ENCODE data around the gene GFI1B. TPM values are rescaled to one million over a fixed set of nuclear protein-coding genes. Genes with fewer than 3 reads are reported as not detected.

The GFI1B gene
- total and polyA plus RNA-seq, 2 of the 4 experiments (the other 2 are of a cell fraction): 0.02 TPM; not detected in 1

DNA sequence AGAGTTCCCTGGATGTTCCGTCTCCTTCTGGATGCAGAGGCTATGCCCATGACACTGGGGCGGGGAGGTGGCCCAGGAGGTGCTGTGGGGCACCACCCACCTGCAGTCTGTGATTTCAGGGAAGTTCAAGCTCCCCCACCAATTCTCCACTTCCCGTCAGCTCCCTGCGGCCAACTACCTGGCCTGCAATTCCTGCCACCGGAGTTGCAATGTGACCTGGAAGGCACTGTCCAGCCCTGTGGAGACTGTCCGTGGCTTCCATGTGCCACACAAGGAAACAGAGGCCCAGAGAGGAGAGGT is 16.6 kb downstream of the GFI1B start:
- Histone ChIP-seq H3K14ac (replicated peaks; ENCODE audit: low read depth, low read length) (no peak overlapping the region), H3K9me3 (ENCODE audit: control insufficient read depth, insufficient read depth, low read length) (no peaks in the 10 kb centered on the region), H3K27ac (ENCODE audit: insufficient read depth, low read length) (no peak overlapping the region), H3K18ac (ENCODE audit: low read depth, low read length) (no peak overlapping the region), H3K23ac (ENCODE audit: low read depth, low read length) (no peak overlapping the region), H3K9me1 (ENCODE audit: insufficient read depth, low read length) (no peaks in the 10 kb centered on the region), H2BK5ac (ENCODE audit: low read depth, low read length, poor library complexity, severe bottlenecking) (no peak overlapping the region), H3K4ac (ENCODE audit: low read depth, low read length) (no peak overlapping the region), H4K5ac (ENCODE audit: low read depth, low read length) (no peak overlapping the region), H2BK20ac (ENCODE audit: low read depth, low read length) (no peak overlapping the region), H2BK120ac (ENCODE audit: low read depth, low read length) (no peak overlapping the region), H4K91ac (ENCODE audit: insufficient read depth, low read depth, low read length) (no peak overlapping the region), H3K9ac (ENCODE audit: low read depth, low read length) (no peak overlapping the region), H3K36me3 (ENCODE audit: control insufficient read depth, insufficient read depth, low read length) (no peaks in the 10 kb centered on the region), H3K4me1 (ENCODE audit: control insufficient read depth, insufficient read depth, low read length) (no peaks in the 10 kb centered on the region), H3K4me2 (ENCODE audit: low read depth, low read length) (no peak overlapping the region), H3K27me3 (ENCODE audit: control insufficient read depth, insufficient read depth, low read length) (peaks cover 63% of the 10 kb centered on the region), H3K56ac (ENCODE audit: extremely low read depth, insufficient read depth, low read length) (no peak overlapping the region), H4K8ac (ENCODE audit: low read depth in 2 of 2, low read length in 2 of 2) (no peak overlapping the region), H3K4me3 (ENCODE audit: insufficient read depth, low read depth, low read length) (no peak overlapping the region), H4K20me1 (ENCODE audit: insufficient read depth, low read length) (no peaks in the 10 kb centered on the region; the same call in 1 of the 2 replicates), H2BK15ac (ENCODE audit: low read depth, low read length) (no peak overlapping the region), H2AK5ac (ENCODE audit: low read depth, low read length) (no peak overlapping the region), H2AFZ (replicated peaks; ENCODE audit: low read length, poor library complexity) (no peak overlapping the region), H3K79me1 (ENCODE audit: low read depth in 1 of 2, low read length in 2 of 2) (no peaks in the 10 kb centered on the region), H2AK9ac (replicated peaks; ENCODE audit: low read depth, low read length, poor library complexity) (no peak overlapping the region)
- no TSS peak for BruUV-seq (replicated peaks)
- ATAC-seq (ENCODE audit: low read depth): no peak
- TF ChIP-seq NFE2L2 (IDR thresholded peaks at IDR 0.05; ENCODE audit: low read depth, low read length): no peak
- TF ChIP-seq, protein P1, sequence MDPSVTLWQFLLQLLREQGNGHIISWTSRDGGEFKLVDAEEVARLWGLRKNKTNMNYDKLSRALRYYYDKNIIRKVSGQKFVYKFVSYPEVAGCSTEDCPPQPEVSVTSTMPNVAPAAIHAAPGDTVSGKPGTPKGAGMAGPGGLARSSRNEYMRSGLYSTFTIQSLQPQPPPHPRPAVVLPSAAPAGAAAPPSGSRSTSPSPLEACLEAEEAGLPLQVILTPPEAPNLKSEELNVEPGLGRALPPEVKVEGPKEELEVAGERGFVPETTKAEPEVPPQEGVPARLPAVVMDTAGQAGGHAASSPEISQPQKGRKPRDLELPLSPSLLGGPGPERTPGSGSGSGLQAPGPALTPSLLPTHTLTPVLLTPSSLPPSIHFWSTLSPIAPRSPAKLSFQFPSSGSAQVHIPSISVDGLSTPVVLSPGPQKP (IDR thresholded peaks at IDR 0.05; ENCODE audit: borderline replicate concordance, low read depth, low read length): no peak
- TF ChIP-seq FOS (IDR thresholded peaks at IDR 0.05; ENCODE audit: low read depth, low read length): no peak
- no peak for TF ChIP-seq MAZ (IDR thresholded peaks at IDR 0.05; ENCODE audit: borderline replicate concordance, low read depth, low read length)
- TF ChIP-seq, protein P2, sequence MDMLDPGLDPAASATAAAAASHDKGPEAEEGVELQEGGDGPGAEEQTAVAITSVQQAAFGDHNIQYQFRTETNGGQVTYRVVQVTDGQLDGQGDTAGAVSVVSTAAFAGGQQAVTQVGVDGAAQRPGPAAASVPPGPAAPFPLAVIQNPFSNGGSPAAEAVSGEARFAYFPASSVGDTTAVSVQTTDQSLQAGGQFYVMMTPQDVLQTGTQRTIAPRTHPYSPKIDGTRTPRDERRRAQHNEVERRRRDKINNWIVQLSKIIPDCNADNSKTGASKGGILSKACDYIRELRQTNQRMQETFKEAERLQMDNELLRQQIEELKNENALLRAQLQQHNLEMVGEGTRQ (IDR thresholded peaks at IDR 0.05; ENCODE audit: low read depth, low read length): no peak
- no peak for TF ChIP-seq RCOR1 (IDR thresholded peaks at IDR 0.05; ENCODE audit: insufficient replicate concordance, low read length)
- no peak for TF ChIP-seq SMC3 (IDR thresholded peaks at IDR 0.05; ENCODE audit: low read depth, low read length)
- TF ChIP-seq RFX5 (IDR thresholded peaks at IDR 0.05; ENCODE audit: low read depth, low read length): no peak
- TF ChIP-seq CEBPB (IDR thresholded peaks at IDR 0.05; ENCODE audit: low read depth, low read length): no peak
- TF ChIP-seq MAFK (IDR thresholded peaks at IDR 0.05; ENCODE audit: low read depth, low read length): no peak
- no peak for TF ChIP-seq POLR2A (IDR thresholded peaks at IDR 0.05; ENCODE audit: low read depth, low read length)
- no peak for TF ChIP-seq MXI1 (IDR thresholded peaks at IDR 0.05; ENCODE audit: borderline replicate concordance, low read depth, low read length)
- no peak for TF ChIP-seq RAD21 (IDR thresholded peaks at IDR 0.05; ENCODE audit: low read length)
- no peak for TF ChIP-seq BHLHE40 (IDR thresholded peaks at IDR 0.05; ENCODE audit: low read depth, low read length)
- TF ChIP-seq, protein P3, sequence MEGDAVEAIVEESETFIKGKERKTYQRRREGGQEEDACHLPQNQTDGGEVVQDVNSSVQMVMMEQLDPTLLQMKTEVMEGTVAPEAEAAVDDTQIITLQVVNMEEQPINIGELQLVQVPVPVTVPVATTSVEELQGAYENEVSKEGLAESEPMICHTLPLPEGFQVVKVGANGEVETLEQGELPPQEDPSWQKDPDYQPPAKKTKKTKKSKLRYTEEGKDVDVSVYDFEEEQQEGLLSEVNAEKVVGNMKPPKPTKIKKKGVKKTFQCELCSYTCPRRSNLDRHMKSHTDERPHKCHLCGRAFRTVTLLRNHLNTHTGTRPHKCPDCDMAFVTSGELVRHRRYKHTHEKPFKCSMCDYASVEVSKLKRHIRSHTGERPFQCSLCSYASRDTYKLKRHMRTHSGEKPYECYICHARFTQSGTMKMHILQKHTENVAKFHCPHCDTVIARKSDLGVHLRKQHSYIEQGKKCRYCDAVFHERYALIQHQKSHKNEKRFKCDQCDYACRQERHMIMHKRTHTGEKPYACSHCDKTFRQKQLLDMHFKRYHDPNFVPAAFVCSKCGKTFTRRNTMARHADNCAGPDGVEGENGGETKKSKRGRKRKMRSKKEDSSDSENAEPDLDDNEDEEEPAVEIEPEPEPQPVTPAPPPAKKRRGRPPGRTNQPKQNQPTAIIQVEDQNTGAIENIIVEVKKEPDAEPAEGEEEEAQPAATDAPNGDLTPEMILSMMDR (conservative IDR thresholded peaks at IDR 0.05; ENCODE audit: low read depth, low read length): no peak
- 87% methylated on average over 3 of the region's 6 CpGs; no CpG with 5 or more reads in 1 of the 2 experiments for WGBS, 2 experiments (ENCODE audit: extremely low coverage in 2 of 2, insufficient read length in 1 of 2)
- intact Hi-C loops (cut with micrococcal nuclease) (no loop called here), in situ Hi-C loops (cut with MboI; ENCODE audit: low sequenced_read_pairs) (no loop called here), dilution Hi-C loops (cut with HindIII; ENCODE audit: low sequenced_read_pairs, unreplicated experiment) (no loop called here)
- DNase-seq: no peak
- POLR2A ChIA-PET (ENCODE audit: unreplicated experiment): no interaction called here
- CTCF ChIA-PET: no interaction called here

Data from IMR-90 (cell line).